SK-N-SH treated with all-trans-retinoic acid at 6 μM for 48 hours (cell line): ENCODE results near the gene PXYLP1.

ENCODE experiments used
- ATAC-seq: fragments of 200-7000 bp; cut with Tn5 transposase; 3 replicates; pipeline ENCODE4 v1.9.1; 2020; ENCODE audit warnings: mild to moderate bottlenecking, moderate library complexity
- ARNTL ChIP-seq: fragments of 450-650 bp; formaldehyde crosslinking; IDR thresholded peaks from 2 replicates; pipeline ENCODE4 v1.5.0; 2020; ENCODE audit warnings: low read depth, mild to moderate bottlenecking, moderate library complexity, borderline replicate concordance
- BACH2 ChIP-seq: fragments of 250-450 bp; sonication (Bioruptor Pico); IDR thresholded peaks from 2 replicates; pipeline ENCODE4 v1.9.0; 2021; ENCODE audit warnings: mild to moderate bottlenecking, borderline replicate concordance
- CSDC2 ChIP-seq: fragments of 250-450 bp; sonication (Bioruptor Pico); IDR thresholded peaks from 2 replicates; pipeline ENCODE4 v1.5.0; 2020; ENCODE audit warnings: mild to moderate bottlenecking, moderate library complexity
- ESRRG ChIP-seq: fragments of 250-450 bp; sonication (Bioruptor Pico); IDR thresholded peaks from 2 replicates; pipeline ENCODE4 v1.6.1; 2021; ENCODE audit warnings: mild to moderate bottlenecking
- GLIS3 ChIP-seq: fragments of 250-450 bp; sonication (Bioruptor Pico); IDR thresholded peaks from 2 replicates; pipeline ENCODE4 v1.5.0; 2020; ENCODE audit warnings: mild to moderate bottlenecking, moderate library complexity
- ISL1 ChIP-seq: fragments of 250-450 bp; sonication (Bioruptor Pico); IDR thresholded peaks from 2 replicates; pipeline ENCODE4 v2.1.2; 2022; ENCODE audit warnings: mild to moderate bottlenecking, moderate library complexity
- OSR1 ChIP-seq: fragments of 250-450 bp; sonication (Bioruptor Pico); IDR thresholded peaks from 2 replicates; pipeline ENCODE4 v1.8.0; 2022; ENCODE audit warnings: moderate library complexity, mild to moderate bottlenecking, inconsistent platforms
- PPARA ChIP-seq: fragments of 250-450 bp; sonication (Bioruptor Pico); IDR thresholded peaks from 2 replicates; pipeline ENCODE4 v1.5.0; 2020; ENCODE audit warnings: mild to moderate bottlenecking, borderline replicate concordance
- RARB ChIP-seq: fragments of 250-450 bp; sonication (Bioruptor Pico); IDR thresholded peaks from 2 replicates; pipeline ENCODE4 v1.8.0; 2021; ENCODE audit warnings: mild to moderate bottlenecking, moderate library complexity
- SNAI2 ChIP-seq: fragments of 250-450 bp; sonication (Bioruptor Pico); IDR thresholded peaks from 2 replicates; pipeline ENCODE4 v1.5.0; 2020; ENCODE audit warnings: mild to moderate bottlenecking, moderate library complexity
- TCF4 ChIP-seq: fragments of 250-450 bp; sonication (Bioruptor Pico); IDR thresholded peaks from 2 replicates; pipeline ENCODE4 v1.8.0; 2021; ENCODE audit warnings: mild to moderate bottlenecking, moderate library complexity, borderline replicate concordance
- TOX ChIP-seq: fragments of 250-450 bp; sonication (Bioruptor Pico); IDR thresholded peaks from 2 replicates; pipeline ENCODE4 v1.8.0; 2021; ENCODE audit warnings: mild to moderate bottlenecking, moderate library complexity, borderline replicate concordance
- ZC3H10 ChIP-seq: fragments of 250-450 bp; sonication (Bioruptor Pico); IDR thresholded peaks from 2 replicates; pipeline ENCODE4 v1.5.1; 2021; ENCODE audit warnings: mild to moderate bottlenecking, moderate library complexity
- ZNF565 ChIP-seq: fragments of 450-650 bp; formaldehyde crosslinking; conservative IDR thresholded peaks from 2 replicates; pipeline ENCODE4 v1.5.0; 2020; ENCODE audit warnings: low read depth, mild to moderate bottlenecking, moderate library complexity
- ZNF70 ChIP-seq: fragments of 450-650 bp; formaldehyde crosslinking; IDR thresholded peaks from 2 replicates; pipeline ENCODE4 v1.5.0; 2020; ENCODE audit warnings: mild to moderate bottlenecking, moderate library complexity
- ZNF8 ChIP-seq: fragments of 450-650 bp; formaldehyde crosslinking; IDR thresholded peaks from 2 replicates; pipeline ENCODE4 v1.5.0; 2020; ENCODE audit warnings: mild to moderate bottlenecking, moderate library complexity
- TF ChIP-seq, protein P1 (sequence below): fragments of 250-450 bp; sonication (Bioruptor Pico); IDR thresholded peaks from 2 replicates; pipeline ENCODE4 v1.5.1; 2021; ENCODE audit warnings: mild to moderate bottlenecking, moderate library complexity
- TF ChIP-seq, protein P2 (sequence below): fragments of 250-450 bp; sonication (Bioruptor Pico); IDR thresholded peaks from 2 replicates; pipeline ENCODE4 v1.8.0; 2021; ENCODE audit warnings: low read depth, mild to moderate bottlenecking, moderate library complexity, borderline replicate concordance
- TF ChIP-seq, protein P3 (sequence below): fragments of 250-450 bp; sonication (Bioruptor Pico); IDR thresholded peaks from 2 replicates; pipeline ENCODE4 v1.5.0; 2020; ENCODE audit warnings: mild to moderate bottlenecking, moderate library complexity
- TF ChIP-seq, protein P4 (sequence below): fragments of 250-450 bp; sonication (Bioruptor Pico); IDR thresholded peaks from 2 replicates; pipeline ENCODE4 v1.8.0; 2020; ENCODE audit warnings: mild to moderate bottlenecking, moderate library complexity, borderline replicate concordance
- TF ChIP-seq, protein P5 (sequence below): fragments of 250-450 bp; sonication (Bioruptor Pico); IDR thresholded peaks from 2 replicates; pipeline ENCODE4 v1.5.1; 2020; ENCODE audit warnings: low read depth, mild to moderate bottlenecking, moderate library complexity

PXYLP1 gene

DNA sequence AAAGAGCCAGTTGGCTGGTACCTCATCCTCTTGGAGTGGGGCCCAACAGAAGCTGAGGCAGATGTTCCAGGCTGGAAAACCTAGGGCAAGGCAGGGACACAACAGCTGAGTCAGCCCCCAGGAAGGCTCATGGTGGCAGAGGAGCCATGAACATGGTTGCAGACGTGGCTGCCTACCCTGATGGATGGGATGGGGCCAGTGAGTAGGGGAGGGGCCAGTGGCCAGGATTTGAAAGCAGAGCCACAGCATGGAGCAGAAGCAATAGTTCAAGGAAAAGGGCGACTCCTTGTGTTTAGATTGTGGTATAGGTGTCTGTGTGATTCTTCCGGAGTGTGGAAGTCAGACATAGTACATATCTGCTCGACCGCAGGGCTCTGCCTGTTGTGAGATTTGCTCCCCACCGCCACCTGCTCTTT is 24.2 kb downstream of the PXYLP1 start:
- TF ChIP-seq CSDC2 (no peak), ZNF8 (CRISPR knock-in tag) (no peak), ZNF565 (no peak), ARNTL (CRISPR knock-in tag) (no peak), TOX (CRISPR knock-in tag) (no peak), PPARA (CRISPR knock-in tag) (no peak), ESRRG (CRISPR knock-in tag) (no peak), ZC3H10 (no peak), SNAI2 (no peak), OSR1 (CRISPR knock-in tag) (no peak), ISL1 (CRISPR knock-in tag) (no peak), GLIS3 (CRISPR knock-in tag) (no peak), BACH2 (CRISPR knock-in tag) (no peak), ZNF70 (CRISPR knock-in tag) (no peak), RARB (CRISPR knock-in tag) (no peak)
- TF ChIP-seq, protein P1, sequence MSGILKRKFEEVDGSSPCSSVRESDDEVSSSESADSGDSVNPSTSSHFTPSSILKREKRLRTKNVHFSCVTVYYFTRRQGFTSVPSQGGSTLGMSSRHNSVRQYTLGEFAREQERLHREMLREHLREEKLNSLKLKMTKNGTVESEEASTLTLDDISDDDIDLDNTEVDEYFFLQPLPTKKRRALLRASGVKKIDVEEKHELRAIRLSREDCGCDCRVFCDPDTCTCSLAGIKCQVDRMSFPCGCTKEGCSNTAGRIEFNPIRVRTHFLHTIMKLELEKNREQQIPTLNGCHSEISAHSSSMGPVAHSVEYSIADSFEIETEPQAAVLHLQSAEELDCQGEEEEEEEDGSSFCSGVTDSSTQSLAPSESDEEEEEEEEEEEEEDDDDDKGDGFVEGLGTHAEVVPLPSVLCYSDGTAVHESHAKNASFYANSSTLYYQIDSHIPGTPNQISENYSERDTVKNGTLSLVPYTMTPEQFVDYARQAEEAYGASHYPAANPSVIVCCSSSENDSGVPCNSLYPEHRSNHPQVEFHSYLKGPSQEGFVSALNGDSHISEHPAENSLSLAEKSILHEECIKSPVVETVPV (CRISPR knock-in tag) = no peak
- TF ChIP-seq, protein P2, sequence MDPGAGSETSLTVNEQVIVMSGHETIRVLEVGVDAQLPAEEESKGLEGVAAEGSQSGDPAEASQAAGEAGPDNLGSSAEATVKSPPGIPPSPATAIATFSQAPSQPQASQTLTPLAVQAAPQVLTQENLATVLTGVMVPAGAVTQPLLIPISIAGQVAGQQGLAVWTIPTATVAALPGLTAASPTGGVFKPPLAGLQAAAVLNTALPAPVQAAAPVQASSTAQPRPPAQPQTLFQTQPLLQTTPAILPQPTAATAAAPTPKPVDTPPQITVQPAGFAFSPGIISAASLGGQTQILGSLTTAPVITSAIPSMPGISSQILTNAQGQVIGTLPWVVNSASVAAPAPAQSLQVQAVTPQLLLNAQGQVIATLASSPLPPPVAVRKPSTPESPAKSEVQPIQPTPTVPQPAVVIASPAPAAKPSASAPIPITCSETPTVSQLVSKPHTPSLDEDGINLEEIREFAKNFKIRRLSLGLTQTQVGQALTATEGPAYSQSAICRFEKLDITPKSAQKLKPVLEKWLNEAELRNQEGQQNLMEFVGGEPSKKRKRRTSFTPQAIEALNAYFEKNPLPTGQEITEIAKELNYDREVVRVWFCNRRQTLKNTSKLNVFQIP (CRISPR knock-in tag) = no peak
- TF ChIP-seq, protein P3, sequence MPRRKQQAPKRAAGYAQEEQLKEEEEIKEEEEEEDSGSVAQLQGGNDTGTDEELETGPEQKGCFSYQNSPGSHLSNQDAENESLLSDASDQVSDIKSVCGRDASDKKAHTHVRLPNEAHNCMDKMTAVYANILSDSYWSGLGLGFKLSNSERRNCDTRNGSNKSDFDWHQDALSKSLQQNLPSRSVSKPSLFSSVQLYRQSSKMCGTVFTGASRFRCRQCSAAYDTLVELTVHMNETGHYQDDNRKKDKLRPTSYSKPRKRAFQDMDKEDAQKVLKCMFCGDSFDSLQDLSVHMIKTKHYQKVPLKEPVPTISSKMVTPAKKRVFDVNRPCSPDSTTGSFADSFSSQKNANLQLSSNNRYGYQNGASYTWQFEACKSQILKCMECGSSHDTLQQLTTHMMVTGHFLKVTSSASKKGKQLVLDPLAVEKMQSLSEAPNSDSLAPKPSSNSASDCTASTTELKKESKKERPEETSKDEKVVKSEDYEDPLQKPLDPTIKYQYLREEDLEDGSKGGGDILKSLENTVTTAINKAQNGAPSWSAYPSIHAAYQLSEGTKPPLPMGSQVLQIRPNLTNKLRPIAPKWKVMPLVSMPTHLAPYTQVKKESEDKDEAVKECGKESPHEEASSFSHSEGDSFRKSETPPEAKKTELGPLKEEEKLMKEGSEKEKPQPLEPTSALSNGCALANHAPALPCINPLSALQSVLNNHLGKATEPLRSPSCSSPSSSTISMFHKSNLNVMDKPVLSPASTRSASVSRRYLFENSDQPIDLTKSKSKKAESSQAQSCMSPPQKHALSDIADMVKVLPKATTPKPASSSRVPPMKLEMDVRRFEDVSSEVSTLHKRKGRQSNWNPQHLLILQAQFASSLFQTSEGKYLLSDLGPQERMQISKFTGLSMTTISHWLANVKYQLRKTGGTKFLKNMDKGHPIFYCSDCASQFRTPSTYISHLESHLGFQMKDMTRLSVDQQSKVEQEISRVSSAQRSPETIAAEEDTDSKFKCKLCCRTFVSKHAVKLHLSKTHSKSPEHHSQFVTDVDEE = no peak
- TF ChIP-seq, protein P4, sequence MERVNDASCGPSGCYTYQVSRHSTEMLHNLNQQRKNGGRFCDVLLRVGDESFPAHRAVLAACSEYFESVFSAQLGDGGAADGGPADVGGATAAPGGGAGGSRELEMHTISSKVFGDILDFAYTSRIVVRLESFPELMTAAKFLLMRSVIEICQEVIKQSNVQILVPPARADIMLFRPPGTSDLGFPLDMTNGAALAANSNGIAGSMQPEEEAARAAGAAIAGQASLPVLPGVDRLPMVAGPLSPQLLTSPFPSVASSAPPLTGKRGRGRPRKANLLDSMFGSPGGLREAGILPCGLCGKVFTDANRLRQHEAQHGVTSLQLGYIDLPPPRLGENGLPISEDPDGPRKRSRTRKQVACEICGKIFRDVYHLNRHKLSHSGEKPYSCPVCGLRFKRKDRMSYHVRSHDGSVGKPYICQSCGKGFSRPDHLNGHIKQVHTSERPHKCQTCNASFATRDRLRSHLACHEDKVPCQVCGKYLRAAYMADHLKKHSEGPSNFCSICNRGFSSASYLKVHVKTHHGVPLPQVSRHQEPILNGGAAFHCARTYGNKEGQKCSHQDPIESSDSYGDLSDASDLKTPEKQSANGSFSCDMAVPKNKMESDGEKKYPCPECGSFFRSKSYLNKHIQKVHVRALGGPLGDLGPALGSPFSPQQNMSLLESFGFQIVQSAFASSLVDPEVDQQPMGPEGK (CRISPR knock-in tag) = no peak
- TF ChIP-seq, all 23 proteins: peak for 0
- ATAC-seq = peak; percentile 91

DNA sequence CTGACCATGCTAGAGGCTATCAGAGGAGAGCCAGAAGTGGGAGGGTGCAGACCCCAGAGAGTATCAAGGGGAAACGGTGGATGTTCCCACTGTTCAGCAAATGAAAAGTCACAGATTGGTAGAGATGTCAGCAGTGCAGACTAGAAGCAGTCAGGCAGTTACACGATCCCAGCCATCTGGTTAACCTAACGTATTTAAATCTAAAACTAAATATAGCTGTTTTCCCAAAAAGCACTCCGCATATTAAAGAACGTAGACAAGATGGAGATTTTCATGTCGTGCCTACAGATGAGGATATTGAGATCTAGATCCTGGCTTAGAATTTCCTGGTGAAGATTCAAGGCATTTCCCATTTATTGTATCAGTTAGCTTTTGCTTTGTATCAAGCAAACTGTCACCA is 25.2 kb downstream of the PXYLP1 start:
- TF ChIP-seq, protein P5, sequence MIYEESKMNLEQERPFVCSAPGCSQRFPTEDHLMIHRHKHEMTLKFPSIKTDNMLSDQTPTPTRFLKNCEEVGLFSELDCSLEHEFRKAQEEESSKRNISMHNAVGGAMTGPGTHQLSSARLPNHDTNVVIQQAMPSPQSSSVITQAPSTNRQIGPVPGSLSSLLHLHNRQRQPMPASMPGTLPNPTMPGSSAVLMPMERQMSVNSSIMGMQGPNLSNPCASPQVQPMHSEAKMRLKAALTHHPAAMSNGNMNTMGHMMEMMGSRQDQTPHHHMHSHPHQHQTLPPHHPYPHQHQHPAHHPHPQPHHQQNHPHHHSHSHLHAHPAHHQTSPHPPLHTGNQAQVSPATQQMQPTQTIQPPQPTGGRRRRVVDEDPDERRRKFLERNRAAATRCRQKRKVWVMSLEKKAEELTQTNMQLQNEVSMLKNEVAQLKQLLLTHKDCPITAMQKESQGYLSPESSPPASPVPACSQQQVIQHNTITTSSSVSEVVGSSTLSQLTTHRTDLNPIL (CRISPR knock-in tag) = no peak
- TF ChIP-seq, protein P2 (CRISPR knock-in tag) = no peak
- TF ChIP-seq ISL1 (CRISPR knock-in tag) (no peak), PPARA (CRISPR knock-in tag) (no peak), TOX (CRISPR knock-in tag) (no peak), RARB (CRISPR knock-in tag) (no peak), ZC3H10 (no peak), CSDC2 (no peak), TCF4 (no peak)
- TF ChIP-seq, protein P1 (CRISPR knock-in tag) = no peak
- ATAC-seq = no peak
